Stimulated activated CD8-positive, alpha-beta memory T cell treated with anti-CD3 and anti-CD28 coated beads, Interleukin-12 subunit alpha, Interleukin-12 subunit beta, amount 100 ng/mL, for 4 hours (primary cell): ENCODE data around the gene ITGAD.

Experiments used
- DNase-seq: peaks from one replicate; pipeline ENCODE4 v3.0.0-alpha.2; 2020; ENCODE audit warnings: low read depth

The ITGAD gene

DNA sequence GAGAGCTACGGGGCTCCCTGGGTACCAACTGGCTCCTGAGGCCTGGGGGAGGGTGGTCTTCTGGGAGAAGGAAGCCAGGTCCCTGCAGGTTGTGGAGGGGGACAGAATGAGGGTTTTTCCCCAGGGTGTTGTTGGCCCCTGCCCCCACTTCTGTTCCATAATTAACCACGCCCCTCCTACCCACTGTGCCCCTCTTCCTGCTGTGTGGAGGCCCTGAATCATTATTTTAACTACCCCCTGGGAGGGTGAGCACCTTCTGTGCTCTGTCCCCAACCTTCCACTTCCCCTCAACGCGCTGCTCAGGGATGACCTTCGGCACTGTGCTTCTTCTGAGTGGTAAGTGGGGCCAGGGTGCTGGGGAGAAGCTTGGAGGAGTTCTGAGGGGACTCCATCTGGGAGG is at the start of gene ITGAD:
Gene ITGAD (plus strand): TSS at position 280 of the 400 bp plus-strand sequence. CDS start 26 bp downstream, at position 306.
- no peak for DNase-seq

DNA sequence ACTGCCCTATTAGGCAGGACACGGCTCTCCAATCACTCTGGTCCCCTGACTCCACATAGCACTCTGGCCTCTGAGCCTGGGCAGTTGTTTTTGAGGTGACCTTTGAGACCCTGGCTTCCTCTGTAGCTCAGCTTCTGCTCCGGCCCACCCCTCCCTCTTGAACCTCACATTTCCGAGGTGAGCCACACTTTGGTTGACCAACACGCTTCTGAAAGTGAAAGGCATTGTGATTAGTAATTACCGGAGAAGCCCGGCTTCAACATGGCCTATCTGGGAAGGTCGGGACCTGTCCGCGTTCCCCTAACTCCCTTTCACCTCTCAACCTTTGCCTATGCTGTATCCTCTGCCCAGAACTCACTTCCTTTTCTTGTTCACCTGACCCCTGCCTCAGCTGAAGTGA is 48.4 kb upstream of the ITGAD start:
- DNase-seq, result no peak

DNA sequence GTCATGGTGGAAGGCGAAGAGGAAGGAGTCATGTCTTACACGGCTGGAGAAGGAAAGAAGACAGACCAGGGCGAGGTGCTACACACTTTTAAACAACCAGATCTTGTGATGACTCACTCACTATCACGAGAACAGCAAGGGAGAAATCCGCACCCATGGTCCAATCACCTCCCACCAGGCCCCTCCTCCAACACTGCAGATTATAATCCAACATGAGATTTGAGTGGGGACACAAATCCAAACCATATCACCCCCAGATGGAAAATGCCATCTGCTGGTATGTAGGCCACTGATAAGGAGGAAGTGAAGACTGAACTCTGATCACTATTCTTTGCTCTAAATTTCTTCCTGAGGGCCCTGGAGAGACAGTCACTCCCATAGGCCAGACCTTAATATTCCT is 45.7 kb upstream of the ITGAD start:
- DNase-seq, result no peak

DNA sequence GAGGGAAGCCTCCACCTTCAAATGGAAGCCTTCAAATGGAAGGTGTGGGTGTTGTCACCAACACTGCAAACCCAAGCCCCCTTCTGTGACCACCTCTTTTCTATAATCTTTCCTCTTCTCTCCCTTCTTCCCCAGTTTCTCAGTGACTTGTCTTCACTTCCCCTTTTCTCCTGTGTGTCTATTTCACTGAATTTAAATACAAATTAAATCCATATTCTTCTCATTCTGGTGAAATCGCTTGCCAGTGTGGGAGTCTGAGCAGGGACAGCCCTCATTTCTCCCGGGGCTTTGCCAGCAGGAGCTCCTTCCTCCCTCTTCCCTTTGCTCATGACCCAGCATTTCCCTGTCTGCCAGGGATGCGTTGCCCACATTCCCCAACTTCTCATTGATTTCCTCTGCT is 44.6 kb upstream of the ITGAD start:
- no peak for DNase-seq

DNA sequence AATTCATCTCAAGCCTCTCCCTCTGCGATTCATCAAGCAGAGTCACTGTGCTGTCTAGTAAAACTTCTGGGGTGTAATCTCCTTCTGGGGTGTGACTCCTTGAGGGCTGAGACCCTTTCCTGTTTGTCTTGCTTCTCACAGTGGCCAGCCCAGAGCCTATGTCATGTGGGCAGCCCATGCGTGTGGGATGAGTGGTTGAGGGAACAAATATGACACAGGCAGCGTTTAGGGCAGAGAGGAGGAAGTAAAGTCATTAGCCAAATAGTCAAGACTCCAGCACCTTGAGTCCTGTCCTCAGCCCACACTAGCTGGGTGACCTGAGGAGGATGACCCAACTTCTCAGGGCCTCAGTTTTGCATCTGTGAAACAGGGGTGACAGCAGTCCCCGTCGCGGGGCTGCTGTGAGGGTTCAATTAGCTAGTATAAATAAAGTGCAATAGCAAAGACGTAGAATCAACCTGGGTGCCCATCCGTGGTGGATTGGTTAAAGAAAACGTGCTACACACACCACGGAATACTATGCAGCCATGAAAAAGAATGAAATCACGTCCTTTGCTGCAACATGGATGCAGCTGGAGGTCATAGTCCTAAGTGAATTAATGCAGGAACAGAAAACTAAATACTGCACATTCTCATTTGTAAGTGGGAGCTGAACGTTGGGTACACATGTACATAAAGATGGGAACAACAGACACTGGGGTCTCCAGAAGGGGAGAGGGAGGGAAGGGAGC is 42.7 kb upstream of the ITGAD start:
- no peak for DNase-seq

DNA sequence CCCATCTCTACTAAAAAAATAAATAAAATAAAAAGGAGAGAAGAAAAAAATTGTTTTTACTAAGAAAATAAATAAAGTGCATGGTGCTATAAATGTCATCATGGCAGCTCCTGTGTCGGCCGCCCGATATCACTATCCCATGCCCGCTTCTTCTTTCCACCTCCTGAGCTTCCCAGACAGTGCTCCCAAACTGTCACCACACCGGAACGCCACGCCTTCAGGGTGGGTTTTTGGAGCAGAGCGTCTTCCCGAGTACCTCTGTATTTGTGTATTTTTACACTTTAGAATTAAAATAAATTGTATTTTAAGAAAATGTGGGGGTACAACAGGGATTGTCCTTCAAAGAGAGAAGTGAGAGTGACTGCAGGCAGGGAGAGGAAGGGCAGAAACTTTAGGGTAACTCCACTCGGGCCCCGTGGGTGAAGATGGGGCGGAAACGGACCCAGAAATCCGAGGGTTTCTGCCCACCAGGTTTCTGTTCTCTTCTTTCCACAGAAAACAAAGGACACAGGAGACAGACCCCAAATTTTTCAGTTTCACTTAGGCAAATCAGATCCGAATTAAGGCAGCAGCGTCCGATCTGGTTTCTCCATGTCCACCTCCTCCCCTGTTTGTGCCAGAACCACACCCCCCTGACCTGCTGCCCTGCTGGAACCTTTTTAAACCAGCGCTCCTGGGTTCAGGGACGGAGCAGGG is 41.7 kb upstream of the ITGAD start:
- DNase-seq, result no peak

DNA sequence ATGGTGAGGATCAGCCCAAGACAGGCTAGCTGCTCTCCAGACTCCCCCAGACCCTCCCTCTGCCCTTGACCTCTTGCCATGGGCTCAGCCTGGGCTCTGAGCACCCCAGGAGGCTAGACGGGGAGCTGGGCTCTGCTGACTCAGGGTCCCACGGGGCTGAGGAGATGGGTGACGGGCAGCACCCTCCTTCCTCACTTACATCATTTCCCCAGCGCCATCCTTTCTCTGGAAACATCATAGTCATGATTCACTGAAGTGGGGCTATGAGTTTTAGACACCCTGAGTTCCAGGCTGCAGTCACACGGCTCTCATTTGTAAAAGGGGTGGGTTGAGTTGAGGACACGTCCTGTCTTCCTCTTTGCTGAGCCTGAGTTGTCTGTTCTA is 41.2 kb upstream of the ITGAD start:
- no peak for DNase-seq

DNA sequence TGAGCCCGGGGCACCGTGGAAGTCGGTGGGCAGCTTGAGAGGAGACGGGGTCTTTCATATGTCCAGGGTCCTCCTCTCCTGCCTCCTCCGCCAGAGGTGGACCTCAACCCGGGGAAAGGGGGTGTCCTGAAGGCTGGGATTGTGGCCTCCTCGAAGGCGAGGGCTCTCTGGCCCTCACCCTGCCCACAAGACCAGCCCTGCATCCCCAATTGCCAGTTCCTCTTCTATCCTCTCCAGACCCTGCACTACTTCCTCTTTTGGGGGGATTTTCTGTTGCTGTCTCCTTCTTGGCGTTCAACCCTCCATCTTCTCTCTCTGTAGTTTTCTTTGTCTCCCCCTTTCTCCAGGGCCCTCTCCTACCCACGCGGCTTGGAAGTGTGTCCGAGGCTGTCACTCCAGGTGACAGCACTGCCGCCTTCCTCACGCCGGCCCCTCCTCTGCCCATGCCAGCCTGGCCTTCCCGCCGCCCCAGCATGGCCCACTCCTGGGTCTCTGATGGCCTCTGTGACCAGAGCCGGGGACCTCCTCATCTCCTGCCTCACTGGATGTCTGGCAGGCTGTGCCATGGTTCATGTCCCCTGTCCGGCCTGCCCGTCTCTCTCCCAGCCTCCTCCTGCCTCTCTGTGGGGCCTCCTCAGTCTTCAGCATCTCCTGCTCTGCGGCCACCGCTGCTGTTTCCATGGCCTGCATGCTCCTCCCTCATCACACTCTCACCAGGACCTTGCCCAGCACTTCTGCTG is 40.6 kb upstream of the ITGAD start:
- no peak for DNase-seq

DNA sequence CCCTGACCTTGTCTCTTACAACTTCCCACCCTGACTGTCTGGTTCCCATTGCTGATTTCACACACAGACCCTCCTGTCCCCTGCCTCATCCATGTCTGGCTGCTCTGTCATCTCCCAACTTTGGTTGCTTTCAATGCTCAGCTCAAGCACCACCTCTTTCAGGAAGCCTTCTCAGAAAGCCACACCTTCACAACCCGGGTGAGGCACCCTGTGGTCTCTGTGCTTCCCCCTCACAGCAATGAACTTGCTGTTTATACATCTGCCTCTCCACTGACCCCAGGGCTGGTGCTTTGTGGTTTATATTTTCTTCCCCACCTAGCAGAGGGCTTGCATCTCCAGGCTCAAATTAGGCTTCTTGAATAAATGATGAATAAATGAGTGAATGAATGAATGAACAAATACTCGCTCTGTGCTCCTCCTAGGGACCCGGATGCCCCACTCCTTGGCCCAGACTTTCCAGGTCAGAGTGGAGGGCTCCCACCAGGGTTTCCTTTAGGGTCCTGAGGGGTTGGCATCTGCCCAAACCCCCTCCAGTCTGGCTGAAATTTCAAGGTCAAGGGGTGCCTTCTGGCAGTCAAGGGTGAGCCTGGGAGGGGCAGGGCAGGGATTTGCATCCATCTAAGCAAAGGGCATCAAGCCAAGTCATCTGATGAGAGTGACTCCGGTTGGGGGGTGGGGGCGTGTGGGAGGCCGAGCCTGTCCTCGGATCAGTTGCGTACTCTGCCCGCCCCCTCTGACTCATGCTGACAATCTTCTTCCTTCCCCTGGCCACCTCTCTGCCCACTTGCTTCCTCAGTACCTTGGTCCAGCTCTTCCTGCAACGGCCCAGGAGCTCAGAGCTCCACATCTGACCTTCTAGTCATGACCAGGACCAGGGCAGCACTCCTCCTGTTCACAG is 38.5 kb upstream of the ITGAD start, which contains the start of gene ITGAX:
Gene ITGAX (plus strand): TSS at position 783 of the 898 bp plus-strand sequence. CDS start 79 bp downstream, at position 862.
- DNase-seq, result peak; percentile 57

DNA sequence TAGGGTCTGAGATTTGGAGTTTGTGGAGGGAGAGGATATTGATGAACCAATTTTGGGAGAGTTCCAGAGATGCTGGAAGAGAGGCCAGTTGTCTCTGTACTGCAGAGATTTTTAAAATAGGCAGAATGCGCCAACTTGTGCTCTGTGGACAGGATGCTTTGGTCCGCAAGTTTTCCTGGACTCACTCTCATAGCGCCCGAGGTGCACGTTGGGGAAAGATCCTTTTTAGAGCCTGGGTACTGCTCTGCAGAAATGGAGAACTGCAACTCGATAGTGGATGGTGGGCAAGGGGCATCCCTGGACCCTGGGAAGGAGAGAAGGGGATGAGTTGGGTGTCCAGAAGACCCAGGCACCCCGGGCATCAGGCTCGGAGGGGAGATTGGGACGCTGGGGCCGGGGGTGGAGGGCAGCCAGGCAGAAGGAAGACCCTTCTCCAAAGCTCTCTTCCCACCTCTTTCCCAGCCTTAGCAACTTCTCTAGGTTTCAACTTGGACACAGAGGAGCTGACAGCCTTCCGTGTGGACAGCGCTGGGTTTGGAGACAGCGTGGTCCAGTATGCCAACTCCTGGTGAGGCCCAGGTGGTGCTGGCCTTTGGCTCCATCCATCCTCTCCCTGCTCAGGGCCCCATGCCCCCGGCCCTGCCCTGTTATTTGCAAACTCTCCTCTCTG is 37.6 kb upstream of the ITGAD start:
- DNase-seq, result no peak

DNA sequence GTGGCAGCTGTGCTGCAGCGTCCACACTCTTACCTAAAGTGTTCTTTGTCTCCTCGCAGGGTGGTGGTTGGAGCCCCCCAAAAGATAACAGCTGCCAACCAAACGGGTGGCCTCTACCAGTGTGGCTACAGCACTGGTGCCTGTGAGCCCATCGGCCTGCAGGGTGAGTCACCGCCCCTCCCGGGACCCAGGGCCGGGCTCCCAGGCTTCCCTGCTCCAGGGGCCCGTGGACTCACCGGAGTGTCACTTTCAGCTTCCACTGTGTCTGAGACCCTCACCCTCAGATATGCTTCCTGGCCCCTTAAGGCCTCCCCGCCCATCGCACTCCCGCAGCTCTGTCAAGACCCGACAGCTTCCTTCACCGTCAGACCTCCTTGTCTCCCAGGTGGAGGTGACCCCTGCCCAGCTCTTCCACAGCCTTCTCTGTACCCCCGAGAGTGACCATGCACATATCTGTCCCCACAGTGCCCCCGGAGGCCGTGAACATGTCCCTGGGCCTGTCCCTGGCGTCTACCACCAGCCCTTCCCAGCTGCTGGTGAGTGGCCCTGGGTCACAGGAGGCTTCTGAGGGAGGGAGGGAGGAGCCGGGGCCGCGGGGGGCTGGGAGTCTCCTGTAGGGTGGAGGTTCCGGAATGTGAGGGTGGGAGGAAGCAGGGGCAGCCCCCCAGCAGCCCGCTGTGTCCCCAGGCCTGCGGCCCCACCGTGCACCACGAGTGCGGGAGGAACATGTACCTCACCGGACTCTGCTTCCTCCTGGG is 36.4 kb upstream of the ITGAD start:
- DNase-seq, result no peak

DNA sequence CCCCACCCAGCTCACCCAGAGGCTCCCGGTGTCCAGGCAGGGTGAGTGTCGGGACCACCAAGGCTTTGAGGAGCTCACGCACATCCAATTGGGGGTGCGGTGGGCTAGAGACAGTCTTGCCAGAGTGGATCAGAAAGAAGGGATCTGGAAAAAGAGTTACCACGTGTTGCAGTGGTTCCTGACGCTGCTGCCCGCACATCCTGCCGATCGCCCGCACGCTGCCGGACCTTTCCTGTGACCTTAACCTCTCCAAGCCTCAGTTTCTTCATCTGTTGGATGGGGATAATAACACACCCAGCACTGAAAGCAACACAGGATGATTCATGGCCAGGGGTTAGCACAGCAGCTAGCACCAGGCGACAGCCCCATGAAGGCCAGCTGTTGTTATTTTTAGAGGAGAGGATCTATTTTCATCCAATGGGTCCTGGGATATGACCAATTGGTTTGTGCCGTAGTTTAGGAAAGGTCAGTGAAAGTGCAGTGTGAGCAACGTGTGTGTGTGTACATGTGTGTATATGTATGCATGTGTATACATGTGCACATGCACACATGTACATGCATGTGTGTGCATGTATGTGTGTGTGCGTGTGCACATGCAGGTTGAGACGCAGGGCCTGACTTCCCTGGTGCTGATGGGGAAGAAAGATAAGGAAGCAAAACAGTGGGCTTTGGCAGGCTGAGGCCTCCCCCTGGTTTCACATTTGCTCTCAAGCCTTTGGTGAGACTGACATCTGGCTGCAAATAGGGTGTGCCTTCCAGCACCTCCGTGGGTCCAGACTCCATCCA is 35.6 kb upstream of the ITGAD start:
- DNase-seq, result no peak

DNA sequence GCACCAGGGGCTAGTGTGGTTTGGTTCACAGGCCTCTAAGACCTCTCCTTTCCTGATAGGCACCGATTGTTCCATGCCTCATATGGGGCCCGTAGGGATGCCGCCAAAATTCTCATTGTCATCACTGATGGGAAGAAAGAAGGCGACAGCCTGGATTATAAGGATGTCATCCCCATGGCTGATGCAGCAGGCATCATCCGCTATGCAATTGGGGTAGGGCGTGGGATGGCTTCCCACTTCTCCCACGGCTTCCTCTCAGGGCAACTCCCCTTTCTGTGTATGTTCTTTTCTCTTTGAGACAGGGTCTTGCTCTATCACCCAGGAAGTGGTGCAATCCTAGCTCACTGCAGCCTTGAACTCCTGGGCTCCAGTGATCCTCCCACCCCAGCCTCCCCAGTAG is 32.9 kb upstream of the ITGAD start:
- DNase-seq, result no peak

DNA sequence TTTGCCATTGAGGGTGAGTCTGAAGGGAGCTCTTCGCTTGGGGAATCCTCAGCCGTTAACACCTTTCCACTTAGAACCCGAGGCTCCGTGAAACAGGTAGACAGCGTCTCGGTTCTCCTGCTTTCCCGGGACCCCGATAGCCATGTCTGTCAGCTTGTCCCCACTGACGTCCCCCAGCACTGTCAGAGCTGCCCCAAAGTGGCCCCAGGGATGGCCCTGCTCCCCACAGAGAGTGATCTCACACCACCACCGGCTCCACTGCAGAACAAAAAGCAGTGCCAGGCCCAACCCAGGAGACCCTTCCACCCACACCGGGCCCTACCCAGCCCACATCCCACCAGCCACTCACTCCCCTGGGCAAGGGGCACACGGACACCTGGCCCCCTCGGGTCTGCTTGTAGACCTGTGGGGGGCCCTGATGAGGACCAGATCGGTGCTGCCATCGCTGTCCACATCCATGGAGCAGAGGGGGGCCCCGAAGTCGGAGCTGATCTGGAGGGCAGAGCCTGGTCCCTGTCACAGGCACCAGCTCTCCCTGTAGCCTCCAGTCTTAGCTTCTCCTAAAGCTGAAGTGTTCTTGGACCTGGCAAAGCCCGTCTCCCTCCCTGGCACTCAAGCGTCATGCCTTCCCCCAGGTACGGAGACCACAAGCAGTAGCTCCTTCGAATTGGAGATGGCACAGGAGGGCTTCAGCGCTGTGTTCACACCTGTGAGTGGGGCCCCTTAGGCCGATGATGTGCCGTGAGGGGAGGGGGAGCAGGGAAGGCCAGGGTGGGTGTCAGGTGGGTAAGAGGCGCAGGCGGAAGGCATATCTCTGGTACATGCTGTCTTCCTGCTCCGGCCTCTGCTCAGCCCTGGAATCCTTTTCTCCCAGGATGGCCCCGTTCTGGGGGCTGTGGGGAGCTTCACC is 31.7 kb upstream of the ITGAD start:
- DNase-seq, result no peak

DNA sequence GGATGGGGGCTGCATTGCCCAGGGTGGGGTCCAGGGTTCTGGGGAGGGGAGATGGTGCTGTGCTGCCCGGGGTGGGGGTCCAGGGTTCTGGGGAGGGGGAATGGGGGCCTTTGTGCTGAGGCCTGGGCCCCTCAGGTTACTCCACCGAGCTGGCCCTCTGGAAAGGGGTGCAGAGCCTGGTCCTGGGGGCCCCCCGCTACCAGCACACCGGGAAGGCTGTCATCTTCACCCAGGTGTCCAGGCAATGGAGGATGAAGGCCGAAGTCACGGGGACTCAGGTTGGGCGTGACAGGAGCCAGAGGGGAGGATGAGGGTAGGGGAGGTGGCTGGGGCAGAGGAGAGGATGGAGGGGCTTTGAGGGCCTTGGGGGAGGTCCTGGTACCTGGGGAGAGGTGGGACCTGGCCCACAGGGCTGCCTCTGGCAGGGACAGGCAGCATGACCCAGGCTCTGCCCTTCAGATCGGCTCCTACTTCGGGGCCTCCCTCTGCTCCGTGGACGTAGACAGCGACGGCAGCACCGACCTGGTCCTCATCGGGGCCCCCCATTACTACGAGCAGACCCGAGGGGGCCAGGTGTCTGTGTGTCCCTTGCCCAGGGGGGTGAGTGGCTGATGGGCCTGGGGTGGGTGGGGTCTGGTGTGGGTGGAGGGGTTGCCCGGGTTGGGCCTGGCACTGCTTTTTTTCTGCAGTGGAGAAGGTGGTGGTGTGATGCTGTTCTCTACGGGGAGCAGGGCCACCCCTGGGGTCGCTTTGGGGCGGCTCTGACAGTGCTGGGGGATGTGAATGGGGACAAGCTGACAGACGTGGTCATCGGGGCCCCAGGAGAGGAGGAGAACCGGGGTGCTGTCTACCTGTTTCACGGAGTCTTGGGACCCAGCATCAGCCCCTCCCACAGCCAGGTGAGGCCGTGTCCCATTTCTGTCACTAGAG is 30.4 kb upstream of the ITGAD start:
- DNase-seq, result no peak

DNA sequence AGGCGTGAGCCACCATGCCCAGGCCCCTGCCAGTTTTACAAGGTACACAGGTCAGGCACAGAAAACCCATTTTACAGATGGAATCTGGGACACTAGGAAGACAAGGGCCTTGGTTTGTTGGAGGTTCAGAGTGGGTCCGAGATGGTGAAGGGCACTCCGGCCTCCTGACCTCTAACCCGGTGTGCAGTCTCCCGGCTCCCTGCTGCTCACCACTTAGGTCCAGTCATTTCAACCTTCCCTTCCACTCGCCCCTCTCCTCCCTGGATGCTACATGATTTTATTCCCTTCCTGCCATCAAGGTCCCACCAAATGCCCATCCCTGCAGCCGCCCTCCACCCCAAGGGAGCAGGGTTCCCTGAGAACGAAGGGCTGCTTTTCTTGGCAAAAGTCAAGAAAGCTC is 29.4 kb upstream of the ITGAD start:
- no peak for DNase-seq

DNA sequence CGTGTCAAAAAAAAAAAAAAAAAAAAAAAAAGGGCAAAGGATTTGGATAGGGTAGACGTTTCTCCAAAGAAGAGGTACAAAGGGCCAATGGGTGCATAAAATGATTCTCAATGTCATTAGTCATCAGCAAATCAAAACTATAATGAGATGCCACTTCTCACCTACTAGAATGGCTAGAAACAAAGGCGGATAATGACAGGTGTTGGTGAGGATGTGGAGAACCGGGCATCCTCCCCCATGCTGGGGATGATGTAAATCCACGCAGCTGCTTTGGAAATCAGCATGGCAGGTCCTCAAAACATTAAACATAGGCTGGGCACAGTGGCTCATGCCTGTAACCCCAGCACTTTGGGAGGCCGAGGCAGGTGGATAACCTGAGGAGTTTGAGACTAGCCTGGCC is 28.7 kb upstream of the ITGAD start:
- DNase-seq, result no peak
